CD4-positive, alpha-beta T cell treated with Interleukin-15 for 1 hour (primary cell): Measurements from ENCODE around the gene EP400.
"Not testable (repeated sequence)": the region's sequence is repeated elsewhere in the genome, so short reads cannot be mapped to it uniquely, and the experiment has no call there.

ENCODE experiments used
- DNase-seq: peaks from one replicate; pipeline ENCODE4 v3.0.0-alpha.2; 2020

The EP400 gene

DNA sequence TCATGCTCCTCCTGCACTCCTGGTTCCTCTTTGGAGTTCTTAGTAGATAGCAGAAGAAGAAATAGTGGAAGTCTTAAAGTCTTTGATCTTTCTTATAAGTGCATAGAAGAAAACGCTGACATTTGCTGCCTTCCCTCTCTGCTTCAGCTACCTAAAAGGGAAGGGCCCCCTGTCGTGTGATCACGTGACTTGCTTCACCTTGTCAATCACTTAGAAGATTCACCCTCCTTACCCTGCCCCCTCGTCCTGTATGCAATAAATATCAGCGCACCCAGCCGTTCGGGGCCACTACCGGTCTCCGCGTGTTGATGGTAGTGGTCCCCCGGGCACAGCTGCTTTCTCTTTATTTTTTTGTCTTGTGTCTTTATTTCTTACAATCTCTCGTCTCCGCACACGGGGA, 153.3 kb downstream of the EP400 start:
- DNase-seq, result not testable (repeated sequence)

DNA sequence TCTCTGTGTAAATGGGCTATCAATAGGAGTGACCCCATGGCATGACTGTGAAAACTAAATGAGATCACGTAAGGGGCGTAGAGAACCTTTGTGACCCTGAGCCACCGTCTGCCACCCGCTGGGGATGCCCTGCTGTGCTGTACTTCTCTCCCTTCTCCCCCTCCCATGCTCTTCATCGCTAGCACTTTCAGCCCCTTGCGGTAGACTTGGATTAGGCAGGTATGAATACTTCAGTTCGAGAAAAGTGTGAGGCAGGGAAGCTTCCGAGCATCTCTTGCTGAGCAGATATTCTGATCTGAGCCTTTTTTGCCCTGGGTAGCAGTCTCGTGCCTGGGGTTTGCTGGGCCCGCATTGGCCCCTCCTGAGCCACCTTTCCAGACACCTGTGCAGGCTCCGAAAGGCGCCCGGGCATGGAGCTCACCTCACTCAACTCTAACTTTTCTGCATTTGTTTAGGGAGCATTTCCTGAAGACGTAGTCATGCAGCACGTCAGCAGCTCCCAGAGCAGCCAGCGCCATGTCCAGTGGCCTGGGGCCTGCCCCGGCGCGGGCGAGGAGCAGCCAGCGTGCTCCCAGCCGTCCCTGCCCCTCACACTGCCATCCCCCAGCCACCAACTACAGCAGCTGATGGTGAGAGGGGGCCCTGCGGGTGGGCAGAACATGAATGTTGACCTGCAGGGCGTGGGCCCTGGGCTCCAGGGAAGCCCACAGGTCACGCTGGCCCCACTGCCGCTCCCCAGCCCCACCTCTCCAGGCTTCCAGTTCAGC, 154.0 kb downstream of the EP400 start:
- no peak for DNase-seq

GRCh38 chr12:132105467-132105866, 155.7 kb downstream of the EP400 start:
- no peak for DNase-seq

- no peak for DNase-seq
Observed at GRCh38 chr12:132106921-132107320, 157.2 kb downstream of the EP400 start.

DNA sequence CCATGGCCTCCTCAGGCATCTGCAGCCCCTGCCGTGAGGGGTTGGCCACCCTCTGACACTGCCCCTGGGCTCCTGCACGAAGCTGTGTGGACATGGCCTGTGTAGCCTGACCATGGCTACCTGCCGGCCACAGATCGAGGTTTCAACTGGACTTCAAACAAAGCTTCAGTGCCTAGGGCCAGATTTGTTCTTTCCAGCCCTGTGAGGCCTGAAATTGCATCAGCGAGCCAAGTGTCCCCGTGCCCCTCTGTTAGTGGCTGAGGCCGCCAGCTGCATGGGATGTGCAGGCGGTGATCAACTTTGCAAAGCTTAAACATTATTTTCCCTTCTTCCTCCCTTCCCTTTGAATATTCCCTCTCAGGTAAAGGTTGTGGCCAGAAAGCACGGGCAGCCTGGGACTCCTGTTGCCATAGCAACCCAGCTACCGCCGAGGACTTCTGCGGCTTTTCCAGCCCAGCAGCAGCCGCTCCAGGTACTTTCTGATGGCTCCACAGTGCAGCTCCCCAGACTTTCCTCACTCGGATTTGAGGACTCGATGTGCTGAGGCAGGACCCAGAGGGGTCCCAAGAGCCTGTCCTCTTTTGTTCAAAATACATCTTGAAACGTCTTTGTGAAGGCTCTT, 158.6 kb downstream of the EP400 start:
- no peak for DNase-seq

DNA sequence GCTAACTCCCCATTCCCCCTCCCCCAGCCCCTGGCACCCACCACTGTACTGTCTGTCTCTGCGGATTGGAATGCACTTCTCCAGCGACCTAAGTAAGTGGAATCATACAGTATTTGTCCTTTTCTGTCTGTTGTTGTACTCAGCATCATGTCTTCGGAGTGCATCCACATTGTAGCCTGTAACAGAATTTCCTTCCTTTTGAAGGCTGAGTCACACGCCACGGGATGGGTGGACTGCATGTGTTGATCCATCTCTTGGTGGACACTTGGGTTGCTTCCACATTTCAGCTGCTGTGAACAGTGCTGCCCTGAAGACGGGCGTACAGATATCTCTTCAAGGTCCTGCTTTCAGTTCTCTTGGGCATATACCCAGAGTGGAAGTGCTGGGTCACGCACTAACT, 160.0 kb downstream of the EP400 start:
- DNase-seq, result no peak

DNA sequence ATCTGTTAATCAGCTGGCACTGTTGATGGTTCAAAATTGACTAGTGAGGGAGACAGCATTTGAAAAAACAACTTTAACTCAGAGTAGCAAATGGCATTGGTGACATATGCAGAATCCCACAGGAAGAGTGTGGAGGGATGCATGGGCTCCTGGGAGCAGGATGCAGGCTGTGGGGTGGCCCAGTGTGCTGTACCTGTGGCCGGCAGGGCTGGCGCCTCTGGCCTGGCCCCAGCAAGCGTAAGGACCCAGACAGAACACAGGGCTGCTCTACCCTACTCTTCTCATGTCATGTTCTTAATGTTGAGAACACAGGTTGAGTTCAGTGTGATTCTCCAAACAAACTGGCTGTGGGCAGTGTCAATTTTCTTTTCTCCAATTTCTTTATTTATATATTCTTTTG, 160.9 kb downstream of the EP400 start:
- DNase-seq, result no peak

DNA sequence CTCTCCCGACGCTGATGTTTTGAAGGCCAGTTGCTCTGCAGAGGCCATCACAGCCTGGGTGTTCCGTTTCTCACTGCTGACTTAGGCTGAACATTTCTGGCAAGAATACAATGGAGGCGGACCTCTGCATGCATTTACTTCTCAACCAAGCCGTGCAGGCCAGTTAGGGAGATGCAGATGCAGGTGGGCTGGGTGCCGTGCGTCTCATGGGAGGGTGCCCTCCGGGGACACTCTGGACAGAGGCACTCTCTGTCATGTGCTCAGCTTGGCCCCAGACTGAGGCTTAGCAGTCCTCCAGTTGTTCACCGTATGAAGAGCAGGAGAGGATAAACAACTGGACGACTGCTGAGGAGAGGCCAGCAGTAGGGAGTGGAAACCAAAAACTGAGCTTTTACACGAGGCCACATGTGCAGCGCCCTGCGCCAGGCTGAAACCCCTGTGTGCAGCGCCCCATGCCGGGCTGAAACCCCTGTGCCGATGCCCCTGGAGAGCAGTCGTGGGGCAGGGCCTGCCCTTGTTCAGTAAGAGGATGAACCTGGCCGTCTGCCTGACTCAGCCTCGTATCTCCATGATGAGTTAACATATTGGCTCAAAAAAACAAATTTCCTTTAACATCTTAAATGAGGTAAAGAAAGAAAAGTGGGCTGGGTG, 162.0 kb downstream of the EP400 start:
- no peak for DNase-seq

GRCh38 chr12:132114667-132115066, 164.9 kb downstream of the EP400 start:
- no peak for DNase-seq

GRCh38 chr12:132115500-132115899, 165.8 kb downstream of the EP400 start:
- no peak for DNase-seq

- no peak for DNase-seq
Observed at GRCh38 chr12:132116709-132117557, 167.2 kb downstream of the EP400 start.

DNA sequence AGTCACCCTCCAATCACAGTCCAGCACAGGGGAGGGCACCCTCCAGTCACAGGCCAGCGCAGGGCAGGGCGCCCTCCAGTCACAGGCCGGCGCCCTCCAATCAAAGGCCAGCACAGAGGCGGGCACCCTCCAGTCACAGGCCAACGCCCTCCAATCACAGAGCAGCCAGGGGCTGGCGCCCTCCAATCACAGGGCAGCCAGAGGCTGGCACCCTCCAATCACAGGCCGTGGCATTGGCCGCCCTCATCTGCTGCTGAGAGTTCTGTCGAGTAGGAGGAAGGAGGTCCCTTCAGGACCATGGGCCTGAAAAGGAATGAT, 167.8 kb downstream of the EP400 start:
- no peak for DNase-seq

- no peak for DNase-seq
Observed at GRCh38 chr12:132118876-132119275, 169.1 kb downstream of the EP400 start.

DNA sequence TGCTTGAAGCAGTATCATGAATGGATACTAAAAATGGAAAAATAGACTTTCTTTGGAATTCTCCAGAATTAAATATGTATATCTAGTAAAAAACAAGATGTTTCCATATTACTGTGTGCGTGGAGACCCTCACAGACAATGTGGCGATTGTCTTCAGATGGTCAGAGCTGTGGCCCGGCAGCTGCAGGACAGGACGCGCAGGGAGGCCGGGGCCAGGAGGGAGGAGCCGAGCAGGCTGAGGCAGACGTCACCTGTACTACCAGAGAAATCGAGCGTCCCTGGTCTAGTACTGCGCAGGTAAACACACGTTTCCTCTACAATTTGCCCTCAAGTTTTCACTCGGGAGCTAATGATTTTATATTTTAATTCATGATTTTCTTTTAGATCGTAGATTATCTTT, 171.5 kb downstream of the EP400 start:
- no peak for DNase-seq

DNA sequence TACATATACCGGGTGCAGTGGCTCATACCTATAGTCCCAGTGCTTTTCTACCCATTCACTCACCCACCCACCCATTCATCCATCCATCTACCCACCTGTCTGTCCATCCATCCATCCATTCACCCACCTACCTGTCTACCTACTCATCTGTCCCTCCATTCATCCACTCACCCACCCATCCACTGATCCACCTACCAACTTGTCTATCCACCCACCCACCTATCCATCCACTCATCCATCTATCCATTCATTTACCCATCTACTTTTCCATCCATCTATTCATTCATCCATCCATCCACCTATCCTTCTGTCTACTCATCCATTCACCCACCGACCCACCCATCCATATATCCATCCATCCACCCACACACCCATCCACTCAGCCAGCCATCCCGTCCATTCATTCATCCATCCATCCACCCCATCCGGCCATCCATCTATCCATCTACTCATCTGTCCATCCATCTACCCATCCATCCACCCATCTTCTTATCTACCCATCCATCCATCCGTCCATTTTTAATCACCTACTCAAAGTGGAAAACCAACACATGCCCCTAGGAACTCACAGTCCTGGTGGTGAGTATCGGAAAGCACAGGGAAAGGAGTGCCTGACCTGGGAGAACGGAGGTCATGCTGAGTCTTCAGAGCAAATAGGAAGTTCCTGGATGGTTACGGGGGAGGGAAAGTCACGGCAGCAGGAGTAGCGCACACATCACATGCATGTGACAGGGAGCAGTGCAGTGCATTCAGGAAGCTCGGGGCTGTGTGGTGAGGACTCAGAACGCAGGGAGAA, 174.4 kb downstream of the EP400 start:
- no peak for DNase-seq

DNA sequence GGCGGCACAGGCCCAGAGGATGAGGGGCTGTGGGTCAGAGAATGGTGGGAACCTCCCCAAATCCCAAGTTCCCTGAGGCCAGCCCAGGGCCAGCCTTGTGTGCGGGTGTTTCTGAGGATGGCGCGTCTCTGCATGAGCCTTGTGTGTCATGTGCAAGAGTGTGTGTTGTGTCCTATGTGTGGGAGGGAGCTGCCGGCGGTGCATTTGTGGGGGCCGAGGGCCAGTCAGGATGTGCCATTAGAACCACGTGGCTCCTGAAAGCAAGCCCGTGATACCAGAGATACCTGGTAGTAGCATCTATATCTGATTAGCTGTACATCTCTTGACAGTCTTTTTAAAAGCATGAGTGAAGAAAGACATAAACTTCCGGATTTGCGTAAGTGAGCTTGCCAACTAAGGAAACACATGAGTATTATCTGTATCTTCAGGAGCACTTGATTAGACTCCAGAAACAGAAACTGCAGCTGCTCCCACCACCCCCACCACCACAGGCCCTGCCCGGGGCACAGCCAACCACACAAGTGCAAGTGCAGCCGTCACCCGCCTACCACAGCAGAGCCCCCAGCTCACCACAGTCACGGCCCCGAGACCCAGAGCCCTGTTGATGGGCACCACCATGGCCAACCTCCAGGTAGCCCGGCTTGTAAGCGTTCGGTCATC, 175.2 kb downstream of the EP400 start:
- DNase-seq, result no peak

DNA sequence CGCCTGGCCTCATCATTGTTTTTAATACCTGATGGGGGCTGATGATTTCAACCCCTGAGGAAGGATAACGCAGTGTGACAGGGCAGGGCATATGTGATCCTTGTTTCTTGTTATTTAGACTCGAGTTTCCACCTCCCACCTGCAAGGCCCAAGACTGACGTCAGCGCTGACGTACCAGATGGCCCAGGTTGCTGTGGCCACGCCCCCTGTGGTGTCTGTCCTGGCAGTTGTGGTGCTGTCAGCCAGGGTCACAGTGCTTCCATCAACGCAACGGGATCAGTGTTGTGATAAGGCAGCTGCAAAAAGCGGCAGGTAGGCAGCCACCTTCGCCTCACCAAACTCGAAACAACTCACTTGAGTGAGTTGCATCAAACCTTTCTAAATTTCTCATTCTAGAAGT, 176.0 kb downstream of the EP400 start:
- DNase-seq, result no peak

- no peak for DNase-seq
Observed at GRCh38 chr12:132127041-132127440, 177.3 kb downstream of the EP400 start.

DNA sequence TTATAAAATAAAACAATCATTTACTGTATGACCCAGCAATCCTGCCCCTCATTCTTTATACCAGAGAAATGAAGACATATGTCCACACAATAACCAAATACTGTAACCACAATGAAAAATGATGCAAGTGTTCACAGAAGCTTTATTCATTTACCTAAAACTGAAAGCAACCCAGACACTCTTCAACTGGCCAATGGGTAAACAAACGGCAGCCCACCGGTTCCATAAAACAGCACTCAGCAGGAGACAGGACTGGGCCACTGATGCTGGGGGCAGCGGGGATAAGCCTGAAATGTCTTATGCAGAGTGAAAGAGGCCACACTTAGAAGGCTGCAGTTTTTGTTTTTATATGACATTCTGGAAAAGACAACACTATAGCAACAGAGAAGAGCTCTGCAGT, 179.3 kb downstream of the EP400 start:
- DNase-seq, result no peak

GRCh38 chr12:132130690-132131089, 180.9 kb downstream of the EP400 start:
- DNase-seq, result no peak
